Kidney glomerular epithelial cell (primary cell): ENCODE data around the gene ATP6V1F.

Source experiments
- DNase-seq: peaks from one replicate; lab custom pipeline; 2025; lab: John Stamatoyannopoulos, UW

The ATP6V1F gene, protein sequence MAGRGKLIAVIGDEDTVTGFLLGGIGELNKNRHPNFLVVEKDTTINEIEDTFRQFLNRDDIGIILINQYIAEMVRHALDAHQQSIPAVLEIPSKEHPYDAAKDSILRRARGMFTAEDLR

DNA sequence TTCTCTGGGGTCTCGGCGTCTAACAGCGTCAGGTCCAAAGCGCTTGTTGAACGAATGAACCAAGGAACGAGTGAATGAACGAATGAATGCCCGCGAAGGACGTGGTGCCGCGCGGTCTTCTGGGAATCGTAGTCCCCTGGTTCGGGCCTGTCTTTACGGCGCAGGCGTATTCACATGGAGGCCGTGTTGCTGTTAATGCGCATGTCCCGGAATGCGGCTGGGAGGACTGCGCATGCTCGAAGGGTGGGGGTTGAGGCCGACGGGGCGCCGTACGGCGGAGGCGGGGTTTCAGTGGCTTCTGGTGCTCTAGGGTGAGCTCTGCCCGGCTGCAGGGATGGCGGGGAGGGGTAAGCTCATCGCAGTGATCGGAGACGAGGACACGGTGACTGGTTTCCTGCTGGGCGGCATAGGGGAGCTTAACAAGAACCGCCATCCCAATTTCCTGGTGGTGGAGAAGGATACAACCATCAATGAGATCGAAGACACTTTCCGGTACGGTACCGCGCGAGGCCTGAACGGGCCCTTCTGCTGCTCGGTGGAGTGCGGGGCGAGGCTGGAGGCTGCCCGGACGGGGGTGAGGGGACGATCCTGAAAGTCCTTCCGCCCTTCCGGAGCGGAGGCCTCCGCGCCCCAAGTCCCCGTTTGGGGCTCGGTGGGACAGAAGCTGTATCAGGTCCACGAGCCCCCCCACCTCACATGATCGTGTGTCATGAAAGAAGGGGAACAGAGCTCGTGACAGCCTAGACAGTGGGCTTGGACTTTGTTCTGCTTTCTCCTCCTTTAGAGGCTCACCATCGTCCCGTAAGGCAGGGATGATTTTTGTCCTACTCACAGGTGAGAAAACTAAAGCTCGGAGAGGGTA lies at the start of gene ATP6V1F:
Gene ATP6V1F (plus strand): TSS at position 286 of the 862 bp plus-strand sequence. CDS start 49 bp downstream, at position 335.
- peak; percentile 97 for DNase-seq

DNA sequence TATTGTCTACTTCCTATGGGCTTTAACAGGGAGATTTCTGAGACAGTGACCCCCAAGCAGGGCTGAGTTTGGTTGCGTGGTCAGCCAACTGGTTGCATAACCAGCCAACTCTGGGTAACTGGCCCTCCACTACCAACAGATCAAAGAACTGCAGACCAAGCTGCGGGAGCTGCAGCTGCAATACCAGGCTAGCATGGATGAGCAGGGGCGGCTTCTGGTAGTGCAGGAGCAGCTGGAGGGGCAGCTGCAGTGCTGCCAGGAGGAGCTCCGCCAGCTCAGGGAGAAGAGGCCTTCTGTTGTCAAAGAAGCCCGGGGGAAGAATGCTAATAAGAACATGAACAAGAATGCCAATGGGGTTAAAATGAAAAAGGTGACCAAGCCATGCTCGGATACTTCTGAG lies 48.2 kb upstream of the ATP6V1F start:
- no peak for DNase-seq

DNA sequence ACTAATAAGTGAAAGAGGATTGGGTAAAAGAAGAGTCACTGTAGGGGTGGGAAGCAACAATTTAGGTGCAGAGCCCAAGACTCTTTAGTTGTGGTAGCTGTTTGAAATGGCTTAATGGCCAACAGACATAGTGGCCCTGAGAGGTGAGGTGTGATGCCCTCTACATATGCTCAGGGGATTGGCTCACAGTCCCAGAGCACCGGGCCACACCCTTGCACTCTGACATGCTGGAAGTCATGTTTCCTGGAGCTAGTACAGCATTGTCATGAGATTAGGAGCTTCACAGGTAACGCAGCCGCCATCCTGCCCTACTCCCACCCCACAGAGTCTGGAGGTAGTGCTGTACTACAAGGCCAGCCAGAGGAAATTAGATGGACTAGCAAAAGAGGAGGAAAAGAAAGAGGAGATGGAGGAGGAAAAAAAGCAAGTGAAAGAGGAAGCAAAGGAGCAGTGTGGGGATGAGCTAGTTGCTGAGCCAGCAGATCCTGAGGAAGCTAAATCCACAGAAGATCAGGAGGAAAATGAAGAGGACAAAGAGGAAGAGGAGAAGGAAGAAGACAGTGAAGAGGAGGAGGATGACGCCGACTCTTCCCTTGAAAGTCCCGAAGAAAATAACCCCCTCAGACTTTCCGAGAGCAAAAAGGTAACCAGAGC lies 47.2 kb upstream of the ATP6V1F start:
- DNase-seq = no peak

DNA sequence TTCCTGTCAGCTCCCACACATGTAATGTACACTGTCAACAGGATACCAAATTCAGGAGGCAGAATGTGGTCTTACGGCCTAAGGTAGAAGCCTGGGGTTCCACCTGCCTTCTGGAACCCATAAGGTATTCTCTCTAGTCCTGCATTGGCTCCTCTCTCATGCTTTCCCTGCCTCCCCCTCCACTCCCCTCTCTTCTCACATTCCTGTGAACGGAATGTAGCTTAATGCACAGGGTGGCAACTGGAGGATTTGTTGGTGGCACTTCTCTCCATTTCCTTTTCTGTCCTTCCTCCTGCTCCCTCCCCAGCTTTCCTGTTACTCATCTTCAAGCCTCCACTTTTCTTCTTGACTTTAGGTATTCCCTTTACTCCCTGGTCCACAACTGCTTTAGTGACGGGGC lies 44.0 kb upstream of the ATP6V1F start:
- no peak for DNase-seq

DNA sequence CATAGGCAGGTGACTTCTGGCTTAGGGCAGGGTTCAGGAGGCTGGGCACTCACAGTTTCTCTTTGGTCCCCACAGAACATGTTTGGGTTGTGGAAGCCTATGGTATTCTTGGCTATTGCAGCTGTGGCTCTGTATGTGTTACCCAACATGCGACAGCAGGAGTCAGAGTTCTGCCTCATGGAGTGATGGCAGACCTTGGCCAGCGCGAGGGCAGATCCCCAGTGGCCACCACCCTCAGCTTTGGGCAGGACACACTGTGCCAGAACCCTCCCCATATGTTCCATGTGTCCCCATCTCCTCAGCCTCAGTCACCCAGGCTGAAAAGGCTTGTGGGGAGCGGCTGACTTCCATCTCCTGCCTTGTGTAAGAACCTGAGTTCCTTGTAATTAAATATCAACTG lies 40.9 kb upstream of the ATP6V1F start:
- no peak for DNase-seq

DNA sequence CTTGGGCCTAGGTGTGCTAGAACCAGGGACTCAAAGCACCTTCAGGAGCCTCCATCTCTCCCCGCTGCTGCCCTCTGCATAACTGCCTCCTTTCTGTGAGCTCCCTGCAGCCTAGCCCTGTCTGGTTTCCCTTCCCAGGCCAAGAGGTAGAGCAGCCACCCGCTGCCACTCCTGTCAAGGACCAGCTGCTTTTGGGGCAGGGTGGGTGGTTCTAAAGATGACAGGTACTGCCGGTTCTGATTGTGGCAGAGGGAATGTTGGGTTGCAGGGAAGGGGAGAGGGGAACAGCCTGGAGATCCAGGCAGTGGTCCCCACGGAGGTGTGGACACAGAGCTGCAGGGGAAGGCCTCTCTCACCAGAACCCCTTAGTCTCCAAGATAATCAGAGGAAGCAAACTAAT lies 36.1 kb upstream of the ATP6V1F start:
- DNase-seq = no peak

DNA sequence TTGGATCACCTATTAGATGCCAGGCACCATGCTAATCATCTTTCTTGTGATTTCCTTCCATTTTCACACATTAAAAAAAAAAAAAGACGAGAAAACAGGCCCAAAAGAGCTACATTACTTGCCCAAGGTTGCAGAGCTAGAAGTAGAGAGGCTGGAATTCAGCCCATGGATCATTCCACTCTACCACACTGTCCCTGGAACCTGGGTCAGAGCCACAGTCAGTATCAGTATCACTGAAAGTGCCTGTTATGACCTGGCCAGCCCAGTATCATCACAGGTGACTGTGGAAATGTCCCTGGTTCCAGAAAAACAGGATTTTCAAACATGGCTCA lies 35.8 kb upstream of the ATP6V1F start:
- no peak for DNase-seq

DNA sequence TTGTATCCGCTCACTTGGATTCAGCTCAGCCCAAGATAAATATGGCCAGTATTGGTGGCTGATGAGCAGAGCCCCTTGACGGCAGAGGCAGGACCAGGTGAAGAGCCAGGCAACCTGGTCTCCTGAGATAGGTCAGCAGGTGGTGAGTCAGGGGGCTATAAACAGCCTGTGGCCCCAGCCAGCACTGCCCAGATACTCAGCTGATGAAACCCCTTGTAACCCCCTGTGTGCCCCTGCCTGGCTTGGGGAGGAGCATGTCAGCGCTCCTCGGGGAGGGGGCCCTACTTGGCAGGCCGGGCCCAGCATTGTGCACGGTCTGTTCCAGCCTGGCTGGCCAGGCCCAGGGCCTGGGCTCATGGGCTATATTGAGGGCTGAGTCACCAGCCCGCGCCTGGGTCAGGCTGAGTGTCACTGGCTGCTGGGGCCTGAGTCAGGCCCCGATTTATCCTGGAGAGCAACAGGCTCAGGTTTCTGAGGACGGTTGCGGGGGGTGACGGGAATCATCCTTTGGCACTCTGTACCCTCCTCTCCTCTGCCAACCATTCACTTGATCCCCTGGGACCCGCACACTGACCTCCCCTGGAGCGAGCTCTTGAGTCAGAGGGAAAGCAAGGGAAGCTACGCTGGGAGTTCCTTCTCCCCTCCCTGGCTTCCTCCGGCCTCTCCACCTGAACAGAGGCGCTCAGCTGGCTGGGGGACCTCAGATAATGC lies 35.3 kb upstream of the ATP6V1F start:
- peak; percentile 20 for DNase-seq

DNA sequence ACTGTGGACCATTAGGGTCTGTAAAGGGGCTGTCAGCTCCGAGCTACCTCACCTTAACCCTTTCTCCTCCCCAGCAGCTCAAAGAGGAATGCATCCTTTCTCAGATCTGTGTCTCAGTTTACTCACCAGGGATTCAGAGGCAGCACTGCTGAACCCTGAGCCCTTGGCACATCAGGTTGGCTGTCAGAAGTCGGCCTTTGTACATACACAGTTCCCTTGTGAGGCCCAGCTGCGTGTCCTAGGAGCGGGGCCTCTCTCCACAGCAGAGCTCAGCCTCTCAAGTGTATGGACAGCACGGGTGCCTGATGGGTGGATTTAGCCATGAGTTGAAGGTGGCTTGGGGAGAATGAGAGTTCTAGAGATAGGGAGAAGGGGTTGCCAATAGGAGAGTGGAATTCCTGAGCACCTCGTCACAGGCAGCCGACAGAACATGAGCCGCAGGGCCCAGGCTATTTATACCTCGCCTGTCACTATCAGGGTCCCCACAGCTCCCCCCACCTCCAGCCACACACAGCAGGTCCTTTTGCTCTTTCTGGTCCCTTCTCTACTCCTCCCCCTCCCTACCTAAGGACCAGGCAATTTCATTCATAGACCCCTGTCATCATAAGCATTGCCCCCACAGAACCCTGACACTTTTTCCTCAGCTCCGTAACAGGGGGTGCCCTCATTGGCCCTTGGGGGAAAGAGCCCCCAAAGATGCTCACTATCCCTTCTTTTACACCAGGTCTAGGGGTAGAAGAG lies 34.5 kb upstream of the ATP6V1F start:
- DNase-seq = no peak

DNA sequence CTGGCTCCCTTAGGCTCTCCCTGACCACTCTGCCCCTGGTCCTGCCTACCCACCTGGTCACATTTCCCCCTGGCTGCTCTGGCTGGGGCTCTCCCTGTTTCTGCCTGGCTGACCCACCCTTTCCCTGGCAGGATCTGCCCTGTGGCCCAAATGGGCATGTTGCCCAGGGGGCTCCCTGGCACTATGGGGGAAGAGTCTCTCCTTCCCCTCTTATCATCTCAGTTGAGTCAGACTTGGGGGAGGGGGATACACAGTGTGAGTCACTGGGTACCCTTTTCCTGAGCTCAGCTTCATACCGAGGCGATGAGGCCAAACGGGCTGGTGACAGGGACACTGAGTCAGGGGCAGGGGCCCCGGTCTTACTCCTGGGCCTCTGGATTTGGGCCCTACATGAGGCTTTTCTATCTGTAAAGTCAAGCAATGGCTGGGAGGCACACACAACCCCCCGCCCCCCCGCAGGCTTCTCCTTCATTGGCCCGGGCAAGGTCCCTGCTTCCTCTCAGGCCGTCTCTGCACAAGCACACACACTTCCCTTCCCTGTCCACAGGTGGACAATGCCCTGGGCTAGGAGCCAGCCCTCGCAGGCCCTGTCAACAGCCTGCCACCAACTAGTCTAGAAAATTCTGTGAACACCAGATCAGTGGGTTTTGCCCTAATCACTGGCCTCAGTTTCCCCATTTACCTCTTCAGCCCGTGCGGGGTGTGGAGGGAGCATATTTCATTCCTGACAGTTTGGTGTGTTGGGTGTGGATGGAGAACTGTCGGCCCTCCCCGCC lies 33.1 kb upstream of the ATP6V1F start:
- peak; percentile 65 for DNase-seq

DNA sequence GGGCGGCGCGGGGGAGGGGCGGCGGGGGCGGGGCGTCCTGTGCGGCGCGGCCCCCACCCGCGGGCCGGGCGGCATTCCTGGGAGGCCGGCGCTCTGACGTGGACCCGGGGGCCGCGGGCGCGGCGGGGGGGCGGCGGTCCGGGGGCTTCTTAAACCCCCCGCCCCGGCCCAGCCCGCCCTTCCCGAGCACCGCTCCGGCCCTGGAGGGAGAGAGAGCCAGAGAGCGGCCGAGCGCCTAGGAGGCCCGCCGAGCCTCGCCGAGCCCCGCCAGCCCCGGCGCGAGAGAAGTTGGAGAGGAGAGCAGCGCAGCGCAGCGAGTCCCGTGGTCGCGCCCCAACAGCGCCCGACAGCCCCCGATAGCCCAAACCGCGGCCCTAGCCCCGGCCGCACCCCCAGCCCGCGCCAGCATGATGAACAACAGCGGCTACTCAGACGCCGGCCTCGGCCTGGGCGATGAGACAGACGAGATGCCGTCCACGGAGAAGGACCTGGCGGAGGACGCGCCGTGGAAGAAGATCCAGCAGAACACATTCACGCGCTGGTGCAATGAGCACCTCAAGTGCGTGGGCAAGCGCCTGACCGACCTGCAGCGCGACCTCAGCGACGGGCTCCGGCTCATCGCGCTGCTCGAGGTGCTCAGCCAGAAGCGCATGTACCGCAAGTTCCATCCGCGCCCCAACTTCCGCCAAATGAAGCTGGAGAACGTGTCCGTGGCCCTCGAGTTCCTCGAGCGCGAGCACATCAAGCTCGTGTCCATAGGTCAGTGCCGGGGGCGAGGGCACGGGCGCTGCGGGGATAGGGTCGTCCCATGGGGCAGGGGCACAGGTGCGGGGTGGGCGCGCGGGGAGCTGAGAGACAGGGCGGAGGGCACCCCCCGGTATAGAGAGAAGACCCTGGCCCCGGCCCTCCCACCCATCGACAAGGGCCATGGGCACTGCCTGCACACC lies 32.2 kb upstream of the ATP6V1F start, which contains the start of gene FLNC:
Gene FLNC (plus strand): TSS at position 176 of the 947 bp plus-strand sequence. CDS start 232 bp downstream, at position 408.
- peak; percentile 31 for DNase-seq

DNA sequence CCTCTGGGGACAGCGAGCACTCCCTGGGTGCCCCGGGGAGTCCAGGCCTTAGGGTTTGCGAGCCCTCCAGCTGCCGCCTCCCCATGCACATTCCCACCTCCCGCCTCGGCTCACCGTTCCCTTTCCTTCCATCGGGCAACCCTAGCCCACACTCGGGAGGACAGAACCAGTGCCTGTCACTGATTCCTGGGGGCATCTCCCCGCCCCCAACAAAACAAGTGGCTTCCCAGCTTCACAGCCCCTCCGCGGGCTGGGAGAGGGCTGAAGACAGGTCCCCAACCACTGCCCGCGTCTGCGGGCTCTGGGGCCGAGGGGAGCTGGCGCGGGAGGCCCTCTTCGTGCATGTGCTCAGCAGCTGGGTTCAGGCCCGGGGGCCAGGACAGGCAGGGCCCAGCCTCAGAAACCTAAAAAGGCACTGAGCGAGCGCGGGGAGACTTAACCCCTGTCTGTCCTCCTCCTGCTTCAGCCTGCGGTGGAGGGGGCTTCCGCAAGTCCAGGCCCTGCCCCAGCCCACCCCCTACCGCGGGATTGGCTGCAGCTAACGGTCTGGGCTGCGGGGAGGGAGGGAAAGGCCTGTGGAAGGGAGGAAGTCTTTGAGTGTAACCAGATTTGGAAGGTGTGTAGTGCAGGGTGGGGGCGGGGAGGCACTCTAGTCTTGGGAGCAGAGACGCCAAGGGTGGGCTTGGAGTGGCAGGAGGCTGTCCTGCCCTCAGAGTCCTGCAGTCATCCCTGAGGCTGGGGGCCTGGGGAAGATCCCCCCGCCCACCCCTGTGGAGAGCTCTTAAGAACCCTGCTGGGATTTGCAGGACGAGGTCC lies 31.3 kb upstream of the ATP6V1F start:
- peak; percentile 16 for DNase-seq

DNA sequence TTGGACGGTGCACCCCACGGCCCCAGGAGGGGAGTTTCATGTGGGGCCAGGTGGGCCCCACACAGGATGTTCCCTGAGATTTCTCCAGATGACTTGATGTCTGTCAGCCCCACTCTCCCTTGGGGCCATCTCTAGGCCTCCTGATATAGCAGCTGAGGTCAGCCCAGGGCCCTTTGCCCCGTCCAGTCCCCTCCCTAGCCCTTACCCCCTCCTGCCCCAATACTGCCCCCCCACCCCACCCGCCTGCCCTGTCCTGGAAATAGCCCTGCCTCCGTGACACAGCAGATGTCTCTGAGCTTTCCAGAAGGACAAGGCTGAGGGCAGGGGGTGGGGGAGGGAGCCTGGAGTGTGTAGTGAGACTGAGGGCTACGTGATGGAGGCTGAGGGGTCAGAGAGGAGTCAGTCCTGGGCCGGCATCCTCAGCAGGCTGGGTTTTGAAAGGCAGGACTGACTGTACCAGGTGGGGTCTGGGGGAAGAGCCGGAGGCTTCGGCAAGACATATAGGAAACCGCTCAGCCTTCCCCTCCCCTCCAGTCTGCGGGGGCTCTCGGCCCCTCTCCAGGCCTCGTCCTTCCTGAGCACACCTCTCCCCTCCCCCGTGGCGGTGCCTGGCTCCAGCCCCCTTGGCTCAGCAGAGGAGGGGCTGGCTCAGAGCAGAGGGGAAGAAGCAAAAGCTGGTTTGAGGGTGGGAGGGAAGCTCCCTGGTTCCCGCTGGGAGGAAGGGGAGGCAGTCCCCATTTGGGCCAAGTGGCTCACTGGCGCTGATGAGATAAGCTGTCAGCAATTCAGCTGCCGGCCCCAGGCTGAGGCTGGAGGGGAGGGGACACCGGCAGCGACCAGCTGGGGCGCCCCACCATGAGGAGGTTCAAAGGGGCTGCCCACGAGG lies 30.4 kb upstream of the ATP6V1F start:
- no peak for DNase-seq

DNA sequence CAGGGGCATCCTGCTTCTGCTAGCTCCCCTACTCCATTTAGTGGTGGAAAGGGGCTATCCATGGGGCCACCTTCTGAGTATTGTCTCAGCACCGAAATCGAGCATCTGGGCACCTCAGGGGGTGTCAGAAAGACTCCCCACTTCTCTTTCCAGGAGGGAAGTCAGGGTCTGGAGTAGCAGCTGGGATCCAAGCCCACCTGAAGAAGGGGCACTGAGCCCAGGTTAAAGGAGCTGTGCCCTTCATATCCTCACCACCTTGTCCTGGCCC lies 29.8 kb upstream of the ATP6V1F start:
- DNase-seq = no peak

DNA sequence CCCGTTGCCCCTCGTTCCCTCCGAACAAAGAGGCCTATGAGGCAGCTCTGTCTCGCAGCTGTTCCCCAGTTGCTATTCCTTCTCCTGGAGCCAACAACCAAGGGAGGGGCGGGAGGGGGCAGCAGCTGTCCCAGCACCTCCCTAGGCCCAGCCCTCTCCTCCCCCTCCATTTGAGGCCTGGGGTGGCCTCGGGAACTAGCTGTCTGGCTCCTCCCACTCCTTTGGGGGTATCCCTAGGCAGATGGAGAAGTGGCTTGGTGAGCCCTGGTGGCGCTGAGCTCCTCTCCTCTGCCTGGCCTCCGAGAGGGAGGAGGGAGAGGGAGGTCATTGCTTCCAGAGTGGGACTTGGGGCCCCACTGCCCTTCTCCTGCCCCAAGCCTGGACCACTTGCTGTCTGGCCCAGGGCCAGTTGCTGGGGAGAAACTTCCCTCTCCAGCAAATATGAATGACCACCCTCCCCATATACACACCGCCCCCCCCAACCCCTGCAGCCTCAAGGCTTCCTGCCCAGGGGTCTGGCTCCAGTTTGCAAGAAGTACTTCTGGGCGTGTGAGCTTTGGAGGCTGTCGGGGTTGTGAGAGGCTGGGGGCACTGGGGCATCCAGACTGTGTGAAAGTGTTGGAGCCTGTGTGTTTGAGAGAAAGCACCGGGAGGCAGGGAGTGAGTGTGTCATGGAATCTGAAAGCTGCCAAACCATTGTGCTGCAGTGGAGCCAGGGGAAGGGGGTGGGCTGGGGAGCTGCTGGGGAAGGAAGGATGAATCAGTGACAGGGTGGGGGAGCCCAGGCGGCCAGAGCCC lies 29.3 kb upstream of the ATP6V1F start:
- peak; percentile 52 for DNase-seq

DNA sequence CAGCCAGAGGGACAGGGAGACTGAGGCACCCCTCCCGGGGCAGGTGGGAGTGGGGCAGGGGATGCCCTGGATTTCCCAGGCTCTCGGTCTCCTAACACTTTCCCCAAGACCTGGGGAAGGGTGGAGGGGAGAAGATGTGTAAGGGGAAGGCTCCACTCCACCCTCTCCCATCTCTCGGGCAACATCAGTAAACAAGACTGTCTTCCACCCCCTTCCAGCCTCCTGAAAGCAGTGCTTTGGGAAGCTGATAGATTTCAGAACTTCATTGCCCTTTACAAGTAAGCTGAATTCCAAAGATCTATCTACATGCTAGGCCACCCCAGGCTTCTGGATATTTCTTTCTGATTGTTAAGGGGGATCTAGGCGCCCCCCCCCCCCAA lies 28.7 kb upstream of the ATP6V1F start:
- no peak for DNase-seq

DNA sequence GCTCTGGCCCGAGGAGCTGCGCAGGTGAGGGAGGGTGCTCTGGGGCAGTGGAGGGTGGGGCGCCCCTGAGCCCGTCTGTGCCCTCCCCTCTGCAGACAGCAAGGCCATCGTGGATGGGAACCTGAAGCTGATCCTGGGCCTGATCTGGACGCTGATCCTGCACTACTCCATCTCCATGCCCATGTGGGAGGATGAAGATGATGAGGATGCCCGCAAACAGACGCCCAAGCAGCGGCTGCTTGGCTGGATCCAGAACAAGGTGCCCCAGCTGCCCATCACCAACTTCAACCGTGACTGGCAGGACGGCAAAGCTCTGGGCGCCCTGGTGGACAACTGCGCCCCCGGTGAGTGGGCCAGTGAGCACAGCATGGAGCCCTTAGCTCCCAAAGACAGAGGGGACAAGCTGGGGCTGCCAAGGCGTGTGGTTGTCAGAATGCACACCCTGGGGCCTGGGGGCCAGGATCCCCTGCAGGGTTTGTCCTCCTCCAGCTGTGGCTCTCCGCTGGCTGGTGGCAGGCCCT lies 27.4 kb upstream of the ATP6V1F start:
- DNase-seq = no peak
